AG04450 (cell line): ENCODE data around the gene FADS3. TPM values are rescaled to one million over a fixed set of nuclear protein-coding genes. Genes with fewer than 3 reads are reported as not detected.

Experiments used
- CTCF ChIA-PET: fragments of 300-600, 350-600 bp; formaldehyde crosslinking; extraction: SDS; loops from one replicate; lab custom pipeline; 2022; ENCODE audit warnings: antibody characterized with exemption, inconsistent platforms; lab: Charles Lee
- POLR2A ChIA-PET: fragments of 350-600 bp; formaldehyde crosslinking; extraction: SDS; loops from one replicate; lab custom pipeline; 2021; ENCODE audit warnings: antibody characterized with exemption, inconsistent platforms; lab: Yijun Ruan, JAX
- DNase-seq: peaks from one replicate; pipeline ENCODE4 v3.0.0-alpha.2; 2011; ENCODE audit warnings: low read depth, low spot score
- H3K27ac ChIP-seq: one replicate; pipeline ENCODE4 v1.5.1; 2012; ENCODE audit warnings: low read depth, low read length, control low read depth
- H3K27me3 ChIP-seq: one replicate; pipeline ENCODE4 v1.6.0; 2012; ENCODE audit warnings: low read length; ENCODE audit not compliant: control insufficient read depth, insufficient read depth
- H3K4me3 ChIP-seq: 2 replicates; pipeline ENCODE4 v1.5.1; 2011; ENCODE audit warnings: mild to moderate bottlenecking, low read depth, low read length, control low read depth
- H3K9me3 ChIP-seq: 2 replicates; pipeline ENCODE4 v1.5.1; 2012; ENCODE audit warnings: low read length; ENCODE audit not compliant: control insufficient read depth, insufficient read depth
- polyA plus RNA-seq: library from polyadenylated mRNA; depleted of rRNA; stranded (reverse); fragments of >200 nt; gene quantifications from 2 replicates; pipeline ENCODE4 v1.2.3, GENCODE V29; 2011
- TF ChIP-seq, protein P1 (sequence below): IDR thresholded peaks from 2 replicates; pipeline ENCODE4 v1.5.1; 2011; ENCODE audit warnings: low read depth, low read length, control low read depth, inconsistent platforms

FADS3 gene
- polyA plus RNA-seq, 1 experiment: 38.9 TPM

DNA sequence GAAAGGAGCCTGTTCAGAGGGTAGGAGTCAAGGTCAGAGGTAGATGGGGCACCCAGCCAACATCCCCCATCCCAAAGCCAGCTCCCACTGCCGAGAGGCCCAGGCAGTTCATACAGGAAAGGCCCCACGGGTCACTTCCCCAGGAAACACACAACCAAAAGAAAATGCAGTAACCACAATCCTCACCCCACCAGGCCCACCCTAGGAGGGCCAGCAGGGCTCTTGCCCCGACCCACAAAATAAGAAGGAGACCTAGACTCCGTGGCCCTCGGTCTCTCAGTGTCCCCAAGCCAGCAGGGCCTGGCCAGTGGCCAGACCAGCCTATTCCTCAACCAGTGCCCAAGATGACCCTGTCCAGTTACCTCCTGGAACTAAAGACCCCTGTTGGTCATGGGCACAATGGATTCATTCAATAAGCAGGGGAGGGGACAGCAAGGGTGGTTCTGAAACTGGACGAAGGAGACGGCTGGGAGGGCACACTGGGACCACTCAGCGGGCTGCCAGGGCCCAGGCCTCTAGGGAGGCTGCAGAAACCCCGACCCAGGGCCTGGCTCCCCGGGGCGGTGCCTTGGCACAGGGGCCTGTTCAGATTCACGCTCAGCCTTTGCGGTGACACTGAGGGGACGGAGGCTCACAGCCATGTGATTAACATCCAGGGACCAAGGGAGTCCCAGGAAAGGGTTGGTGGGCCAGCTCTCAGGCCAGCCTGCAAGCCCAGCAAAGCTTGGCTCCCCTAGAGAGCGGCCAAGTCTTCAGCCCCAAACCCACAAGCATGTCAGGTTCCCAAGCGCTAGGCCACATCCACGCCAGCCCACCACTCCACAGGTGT lies 20.6 kb upstream of the FADS3 start:
- ChIA-PET CTCF (interaction anchor here (1.3 kb wide), 1 partner anchor 36 kb away, joined by 4 read pairs; no protein-coding TSS in a partner anchor), POLR2A (no interaction called here)
- no peaks in the 10 kb centered on the region for H3K9me3 ChIP-seq
- no peak overlapping the region for H3K27ac ChIP-seq
- TF ChIP-seq, protein P1, sequence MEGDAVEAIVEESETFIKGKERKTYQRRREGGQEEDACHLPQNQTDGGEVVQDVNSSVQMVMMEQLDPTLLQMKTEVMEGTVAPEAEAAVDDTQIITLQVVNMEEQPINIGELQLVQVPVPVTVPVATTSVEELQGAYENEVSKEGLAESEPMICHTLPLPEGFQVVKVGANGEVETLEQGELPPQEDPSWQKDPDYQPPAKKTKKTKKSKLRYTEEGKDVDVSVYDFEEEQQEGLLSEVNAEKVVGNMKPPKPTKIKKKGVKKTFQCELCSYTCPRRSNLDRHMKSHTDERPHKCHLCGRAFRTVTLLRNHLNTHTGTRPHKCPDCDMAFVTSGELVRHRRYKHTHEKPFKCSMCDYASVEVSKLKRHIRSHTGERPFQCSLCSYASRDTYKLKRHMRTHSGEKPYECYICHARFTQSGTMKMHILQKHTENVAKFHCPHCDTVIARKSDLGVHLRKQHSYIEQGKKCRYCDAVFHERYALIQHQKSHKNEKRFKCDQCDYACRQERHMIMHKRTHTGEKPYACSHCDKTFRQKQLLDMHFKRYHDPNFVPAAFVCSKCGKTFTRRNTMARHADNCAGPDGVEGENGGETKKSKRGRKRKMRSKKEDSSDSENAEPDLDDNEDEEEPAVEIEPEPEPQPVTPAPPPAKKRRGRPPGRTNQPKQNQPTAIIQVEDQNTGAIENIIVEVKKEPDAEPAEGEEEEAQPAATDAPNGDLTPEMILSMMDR: no peak
- no peak overlapping the region for H3K4me3 ChIP-seq
- peaks cover 9% of the 10 kb centered on the region for H3K27me3 ChIP-seq
- DNase-seq: no peak

DNA sequence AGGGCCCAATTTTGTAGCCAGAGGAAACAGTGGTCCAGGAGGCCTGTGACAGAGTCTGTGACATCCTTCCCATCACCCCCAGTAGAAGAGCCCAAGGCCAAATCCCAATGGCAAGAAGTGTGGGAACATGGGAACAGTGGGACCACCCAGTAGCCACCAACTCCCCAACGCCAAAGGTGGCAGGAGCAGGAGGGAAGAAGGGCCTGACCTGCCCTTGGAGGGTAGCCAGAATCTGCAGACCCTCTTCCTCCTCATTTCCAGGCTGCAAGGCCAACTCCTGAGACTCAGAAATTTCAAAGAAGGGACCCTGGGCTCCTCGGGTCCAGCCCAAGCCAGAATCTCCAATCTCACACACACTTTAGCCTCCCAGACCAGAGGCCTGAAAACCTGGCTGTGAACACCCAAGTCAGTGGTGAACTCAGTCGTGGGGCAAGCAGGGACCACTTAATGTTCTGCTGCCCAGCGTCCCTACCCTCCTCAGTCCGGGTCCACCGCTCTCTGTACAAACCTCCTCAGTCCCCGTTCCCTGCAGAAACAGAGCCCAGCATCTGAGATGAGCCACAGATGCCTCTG lies 19.9 kb upstream of the FADS3 start:
- POLR2A ChIA-PET: no interaction called here
- CTCF ChIA-PET: interaction anchor here (1.4 to 4.4 kb wide), 2 partner anchors 13 to 170 kb away, joined by 3 to 61 read pairs; no protein-coding TSS in a partner anchor
- no peak for DNase-seq
- Histone ChIP-seq H3K9me3 (no peaks in the 10 kb centered on the region), H3K4me3 (no peak overlapping the region), H3K27me3 (peaks cover 3% of the 10 kb centered on the region), H3K27ac (no peak overlapping the region)
- TF ChIP-seq, protein P1: no peak

DNA sequence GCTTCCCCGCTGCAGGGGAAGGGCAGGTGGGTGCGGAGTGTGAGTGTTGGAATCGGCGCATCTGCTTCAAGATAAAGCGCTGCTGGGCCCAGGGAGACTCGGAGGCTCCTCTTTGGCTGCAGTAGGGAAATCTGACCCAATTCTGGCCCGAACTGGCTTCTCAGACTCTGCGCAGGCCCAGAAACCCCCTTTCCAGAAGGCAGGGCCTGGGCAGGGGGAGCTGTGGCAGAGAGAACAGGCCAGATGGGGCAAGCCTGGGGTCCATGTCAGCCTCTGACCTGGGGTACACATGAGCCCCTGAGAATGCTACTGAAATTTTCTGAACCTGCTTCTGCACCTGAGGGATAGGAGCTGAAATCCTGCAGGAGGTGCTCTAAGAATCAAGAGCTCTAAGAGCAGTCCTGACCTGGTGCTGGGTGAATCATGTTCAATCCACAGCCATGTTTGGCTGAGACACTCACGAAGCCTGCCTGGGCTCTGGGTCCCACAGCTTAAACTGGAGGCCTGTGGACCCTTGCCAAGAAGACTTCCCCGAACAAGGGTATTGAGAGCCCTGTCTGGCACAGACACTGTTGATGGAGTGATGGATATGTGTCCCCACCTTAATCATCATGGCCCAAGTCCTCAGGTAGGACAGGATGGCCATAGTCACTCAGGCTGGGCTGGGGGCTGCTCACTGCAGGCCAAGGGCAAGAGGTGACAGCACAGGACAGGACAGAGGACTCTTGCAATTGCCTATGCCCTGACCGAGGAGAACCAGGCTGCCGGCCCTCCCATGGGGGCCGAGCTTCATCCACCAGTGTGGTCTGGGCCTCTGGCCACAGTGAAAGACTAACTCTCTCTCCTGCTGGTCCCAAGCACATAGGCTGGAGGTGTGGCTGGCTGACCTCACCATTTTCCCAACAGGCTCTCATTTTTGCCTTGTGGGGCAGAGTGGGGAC lies 19.1 kb upstream of the FADS3 start:
- Histone ChIP-seq H3K9me3 (no peaks in the 10 kb centered on the region), H3K27ac (no peak overlapping the region), H3K27me3 (peaks cover 2% of the 10 kb centered on the region), H3K4me3 (no peak overlapping the region)
- TF ChIP-seq, protein P1: no peak
- ChIA-PET CTCF (interaction anchor here (0.9 to 4.4 kb wide), 3 partner anchors 12 to 171 kb away, joined by 3 to 61 read pairs (median 4); no protein-coding TSS in a partner anchor), POLR2A (no interaction called here)
- DNase-seq: no peak

GRCh38 chr11:61908730-61909316 lies 17.5 kb upstream of the FADS3 start:
- H3K9me3 ChIP-seq: no peaks in the 10 kb centered on the region; the same call in 1 of the 2 replicates
- no peak for DNase-seq
- no peak overlapping the region for H3K27ac ChIP-seq
- ChIA-PET CTCF (interaction anchor here (0.7 to 4.4 kb wide), 5 partner anchors 10 to 199 kb away, joined by 3 to 61 read pairs (median 4); no protein-coding TSS in a partner anchor), POLR2A (no interaction called here)
- H3K4me3 ChIP-seq: no peak overlapping the region
- TF ChIP-seq, protein P1: no peak
- H3K27me3 ChIP-seq: peaks cover 2% of the 10 kb centered on the region
